HG03457 (cell line): Measurements from ENCODE around the gene CDC34.

Source experiments
- ATAC-seq: cut with Tn5 transposase; IDR thresholded peaks from one replicate; pipeline ENCODE4 v1.9.1; 2021; ENCODE audit warnings: moderate number of reproducible peaks; ENCODE audit not compliant: unreplicated experiment

The CDC34 gene

DNA sequence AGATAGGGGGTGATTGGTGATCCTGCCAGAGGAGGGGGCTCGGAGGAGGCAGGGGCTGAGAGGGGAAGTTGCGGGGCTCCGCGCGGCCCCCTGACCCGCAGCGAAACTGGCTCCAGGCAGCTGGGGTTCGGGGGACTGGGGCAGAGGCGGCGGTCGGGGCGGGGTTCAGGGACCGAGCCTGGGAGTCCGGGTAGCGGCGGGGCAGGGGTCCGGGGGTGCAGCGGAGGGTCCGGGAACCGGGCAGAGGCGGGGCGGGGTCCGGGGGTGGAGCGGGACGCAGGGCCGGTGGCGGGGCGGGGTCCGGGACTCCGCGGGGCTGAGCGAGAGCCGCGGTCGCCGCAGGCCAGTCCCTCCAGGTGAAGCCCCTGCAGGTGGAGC lies 34.1 kb upstream of the CDC34 start:
- ATAC-seq, result no peak

GRCh38 chr19:497869-498510 lies 33.6 kb upstream of the CDC34 start:
- ATAC-seq, result no peak

- no peak for ATAC-seq
Observed at GRCh38 chr19:498511-498891, 33.1 kb upstream of the CDC34 start.

DNA sequence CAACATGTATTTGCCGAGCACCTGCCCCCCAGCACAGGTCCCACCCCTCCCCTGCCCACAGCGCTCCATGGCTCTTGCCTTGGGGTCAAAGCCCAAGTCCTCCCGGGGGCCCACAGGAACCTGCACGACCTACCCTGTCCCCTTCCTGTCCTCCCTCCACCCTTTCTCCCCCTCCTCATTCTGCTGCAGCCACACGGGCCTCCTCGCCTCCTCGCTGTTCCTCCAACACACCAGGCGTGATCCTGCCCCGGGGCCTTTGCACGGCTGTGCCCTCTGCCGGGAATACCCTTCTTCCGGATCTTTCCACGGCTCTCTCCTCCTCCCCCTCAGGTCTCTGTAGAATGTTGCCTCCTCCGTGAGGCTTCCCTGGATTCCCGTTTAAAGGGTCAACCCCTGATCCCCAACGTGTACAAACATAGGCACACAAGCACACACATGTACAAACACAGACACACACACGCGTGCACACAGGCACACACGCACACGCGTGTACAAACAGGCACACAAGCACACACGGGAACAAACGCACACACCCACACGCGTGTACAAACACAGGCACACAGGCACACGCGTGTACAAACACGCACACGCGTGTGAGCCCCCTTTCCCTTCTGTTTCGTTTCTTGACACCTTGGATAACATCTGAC lies 32.5 kb upstream of the CDC34 start:
- no peak for ATAC-seq

GRCh38 chr19:501646-502045 lies 29.9 kb upstream of the CDC34 start:
- ATAC-seq, result no peak

DNA sequence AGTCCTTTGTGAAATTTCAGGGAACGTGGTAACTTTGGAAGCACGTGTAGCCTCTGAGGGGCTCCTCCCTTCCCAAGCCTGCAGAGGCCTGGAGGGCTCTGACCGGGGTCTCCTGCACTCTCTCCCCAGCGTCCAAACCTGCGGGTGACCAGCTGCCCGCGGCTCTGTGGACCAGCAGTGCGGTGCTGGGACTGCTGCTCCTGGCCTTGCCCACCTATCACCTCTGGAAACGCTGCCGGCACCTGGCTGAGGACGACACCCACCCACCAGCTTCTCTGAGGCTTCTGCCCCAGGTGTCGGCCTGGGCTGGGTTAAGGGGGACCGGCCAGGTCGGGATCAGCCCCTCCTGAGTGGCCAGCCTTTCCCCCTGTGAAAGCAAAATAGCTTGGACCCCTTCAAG lies 26.9 kb upstream of the CDC34 start:
- ATAC-seq, result no peak

DNA sequence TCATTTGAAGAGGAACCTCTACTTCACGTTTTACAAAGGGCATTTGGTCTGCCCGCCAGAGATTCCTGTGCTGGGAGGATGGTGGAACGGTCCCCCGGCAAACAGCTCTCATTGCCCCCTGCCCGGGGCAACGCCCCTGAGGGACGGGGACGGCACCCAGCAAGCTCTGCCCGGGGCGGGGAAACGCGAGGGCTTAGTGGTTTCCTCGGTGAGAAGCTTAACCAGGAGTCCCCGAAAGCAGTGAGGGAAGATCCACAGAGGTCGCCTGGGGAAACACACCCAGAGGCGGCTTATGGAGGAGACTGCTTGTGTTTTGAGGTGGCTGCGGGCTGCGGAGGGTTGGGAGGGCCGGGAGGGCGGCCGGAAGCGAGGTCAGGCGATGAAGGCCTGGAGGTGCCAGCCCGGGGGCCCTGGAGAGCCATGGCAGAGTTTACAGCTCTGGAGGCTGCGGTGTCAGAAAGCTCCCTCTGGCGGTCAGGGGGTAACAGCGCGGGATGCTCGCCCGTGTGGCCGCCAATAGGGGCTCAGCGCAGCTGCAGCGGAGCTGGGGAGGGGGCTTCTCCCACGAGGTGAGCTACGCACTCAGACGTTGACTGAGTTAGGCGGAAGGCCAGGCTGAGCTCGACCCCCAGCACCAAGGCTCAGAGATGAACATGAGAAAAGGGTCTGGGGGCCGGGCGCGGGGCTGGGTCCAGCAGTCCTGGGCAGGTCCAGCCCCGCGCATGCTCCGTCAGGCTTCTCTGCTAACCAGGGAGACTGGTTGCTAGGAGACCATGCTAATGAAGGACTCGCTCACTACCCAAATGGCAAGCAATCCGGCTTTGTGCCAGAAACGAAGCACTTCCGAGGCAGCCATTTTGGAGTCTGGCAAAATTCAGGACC lies 24.9 kb upstream of the CDC34 start:
- ATAC-seq, result peak; percentile 54

- peak; percentile 36 for ATAC-seq
Observed at GRCh38 chr19:507286-508203, 24.0 kb upstream of the CDC34 start, which contains the start of gene TPGS1. TSS of gene TPGS1 (plus strand) at chr19:507497. CDS start at chr19:507507, 10 bp downstream.

- ATAC-seq, result no peak
Observed at GRCh38 chr19:508204-509150, 23.1 kb upstream of the CDC34 start.

DNA sequence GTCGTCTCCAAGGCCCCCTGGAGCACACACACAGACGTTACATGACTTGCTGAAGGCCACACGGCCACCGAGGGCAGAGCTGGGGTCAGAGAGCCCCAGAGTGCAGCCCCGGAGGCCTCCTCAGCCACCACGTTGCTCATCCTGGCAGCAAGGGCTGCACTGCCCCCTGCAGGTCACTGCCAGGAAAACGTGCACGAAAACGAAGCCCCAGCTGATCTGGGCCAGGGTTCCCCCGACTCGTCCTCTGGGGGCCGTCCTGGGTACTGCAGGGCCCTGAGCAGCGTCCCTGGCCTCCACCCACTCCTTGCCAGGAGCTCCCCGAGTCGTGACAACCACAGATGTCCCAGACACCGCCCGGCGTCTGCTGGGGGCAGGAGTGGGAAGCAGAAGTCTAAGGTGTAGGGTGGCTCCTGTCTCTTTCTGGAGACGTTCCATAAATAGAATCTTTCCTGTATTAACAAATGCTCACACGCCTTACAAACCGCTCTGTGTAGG lies 20.9 kb upstream of the CDC34 start:
- no peak for ATAC-seq

DNA sequence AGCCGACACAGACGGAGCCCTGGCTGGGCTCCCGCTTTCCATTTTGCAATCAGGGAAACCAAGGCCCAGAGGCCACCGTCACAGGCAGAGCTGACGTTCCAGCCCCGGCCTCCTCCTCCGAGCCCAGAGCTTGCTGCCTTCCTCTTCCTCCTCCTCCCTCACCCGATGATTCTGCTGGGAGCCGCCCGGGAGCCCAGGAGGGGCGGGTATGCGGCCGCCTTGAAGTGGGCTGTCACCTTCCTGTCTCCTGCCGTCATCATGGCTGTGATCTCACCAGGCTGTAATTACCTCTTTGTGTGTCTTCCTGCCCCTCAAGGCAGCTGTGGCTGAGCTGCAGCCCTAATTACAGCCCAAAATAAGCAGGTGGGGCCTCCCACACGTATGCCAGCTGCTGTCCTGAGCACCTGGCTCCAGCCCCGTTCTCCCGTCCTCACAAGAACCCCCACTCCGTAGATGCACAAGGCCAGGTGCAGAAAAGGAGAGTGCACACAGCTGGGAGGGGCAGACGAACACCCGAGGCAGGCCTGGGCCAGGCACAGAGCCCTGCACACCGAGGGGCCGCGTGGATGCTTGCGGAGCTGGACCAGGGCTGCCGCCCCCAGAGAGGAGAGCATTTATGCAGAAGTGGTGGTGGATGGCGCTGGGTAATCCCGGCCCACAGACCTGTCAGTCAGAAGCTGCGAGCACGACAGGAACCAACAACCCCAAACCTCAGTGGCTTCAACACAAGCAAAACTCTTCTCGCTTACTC lies 20.3 kb upstream of the CDC34 start:
- no peak for ATAC-seq

GRCh38 chr19:512547-513365 lies 18.8 kb upstream of the CDC34 start:
- no peak for ATAC-seq

DNA sequence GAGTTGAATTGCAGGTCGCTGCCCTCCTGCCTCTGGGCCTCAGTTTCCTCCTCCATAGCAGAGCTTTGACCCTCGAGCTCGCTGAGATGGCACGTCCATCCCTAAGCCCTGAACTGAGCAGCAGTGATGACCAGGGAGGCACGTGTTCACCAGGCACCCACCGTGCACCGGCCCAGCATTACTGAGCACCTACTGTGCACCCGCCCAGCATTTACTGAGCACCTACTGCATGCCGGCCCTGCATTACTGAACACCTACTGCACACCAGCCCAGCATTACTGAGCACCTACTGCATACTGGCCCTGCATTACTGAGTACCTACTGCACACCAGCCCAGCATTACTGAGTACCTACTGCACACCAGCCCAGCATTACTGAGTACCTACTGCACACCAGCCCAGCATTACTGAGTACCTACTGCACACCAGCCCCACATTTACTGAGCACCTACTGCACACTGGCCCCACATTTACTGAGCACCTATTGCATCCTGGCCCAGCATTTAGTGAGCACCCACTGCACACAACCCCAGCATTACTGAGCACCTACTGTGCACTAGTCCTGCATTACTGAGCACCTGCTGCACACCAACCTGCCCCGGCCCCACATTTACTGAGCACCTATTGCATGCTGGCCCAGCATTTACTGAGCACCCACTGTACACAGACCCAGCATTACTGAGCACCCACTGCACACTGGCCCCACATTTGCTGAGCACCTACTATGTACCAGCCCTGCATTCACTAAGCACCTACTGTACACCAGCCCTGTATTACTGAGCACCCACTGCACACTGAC lies 18.0 kb upstream of the CDC34 start:
- ATAC-seq, result no peak

GRCh38 chr19:514166-514663 lies 17.3 kb upstream of the CDC34 start:
- no peak for ATAC-seq

- no peak for ATAC-seq
Observed at GRCh38 chr19:517721-518597, 13.6 kb upstream of the CDC34 start.

DNA sequence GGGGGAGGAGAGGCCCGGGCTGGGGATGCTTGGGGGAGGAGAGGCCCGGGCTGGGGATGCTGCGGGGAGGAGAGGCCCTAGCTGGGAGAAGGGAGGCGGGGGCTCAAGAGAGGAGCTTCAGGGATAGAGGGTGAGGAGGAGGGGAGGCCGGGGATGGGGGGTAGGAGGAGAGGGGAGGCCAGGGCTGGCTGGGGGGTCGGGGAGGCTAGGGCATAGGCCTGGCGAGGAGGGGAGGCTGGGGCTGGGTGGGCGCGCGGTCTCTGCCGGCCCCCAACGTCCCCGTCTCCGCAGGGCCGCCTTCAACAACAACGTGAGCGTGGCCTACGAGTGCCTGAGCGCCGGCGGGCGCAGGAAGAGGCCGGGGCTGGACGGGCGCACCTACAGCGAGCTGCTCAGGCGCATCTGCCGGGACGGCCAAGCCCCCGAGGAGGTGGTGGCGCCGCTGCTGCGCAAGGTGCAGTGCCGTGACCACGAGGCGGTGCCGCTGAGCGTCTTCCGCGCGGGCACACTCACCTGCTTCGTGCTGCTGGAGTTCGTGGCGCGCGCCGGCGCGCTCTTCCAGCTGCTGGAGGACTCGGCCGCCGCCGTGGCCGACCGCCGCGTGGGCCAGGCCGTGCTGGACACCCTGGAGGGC lies 12.8 kb upstream of the CDC34 start:
- no peak for ATAC-seq
